Measurements from ENCODE around the gene MIDN.

The MIDN gene

DNA sequence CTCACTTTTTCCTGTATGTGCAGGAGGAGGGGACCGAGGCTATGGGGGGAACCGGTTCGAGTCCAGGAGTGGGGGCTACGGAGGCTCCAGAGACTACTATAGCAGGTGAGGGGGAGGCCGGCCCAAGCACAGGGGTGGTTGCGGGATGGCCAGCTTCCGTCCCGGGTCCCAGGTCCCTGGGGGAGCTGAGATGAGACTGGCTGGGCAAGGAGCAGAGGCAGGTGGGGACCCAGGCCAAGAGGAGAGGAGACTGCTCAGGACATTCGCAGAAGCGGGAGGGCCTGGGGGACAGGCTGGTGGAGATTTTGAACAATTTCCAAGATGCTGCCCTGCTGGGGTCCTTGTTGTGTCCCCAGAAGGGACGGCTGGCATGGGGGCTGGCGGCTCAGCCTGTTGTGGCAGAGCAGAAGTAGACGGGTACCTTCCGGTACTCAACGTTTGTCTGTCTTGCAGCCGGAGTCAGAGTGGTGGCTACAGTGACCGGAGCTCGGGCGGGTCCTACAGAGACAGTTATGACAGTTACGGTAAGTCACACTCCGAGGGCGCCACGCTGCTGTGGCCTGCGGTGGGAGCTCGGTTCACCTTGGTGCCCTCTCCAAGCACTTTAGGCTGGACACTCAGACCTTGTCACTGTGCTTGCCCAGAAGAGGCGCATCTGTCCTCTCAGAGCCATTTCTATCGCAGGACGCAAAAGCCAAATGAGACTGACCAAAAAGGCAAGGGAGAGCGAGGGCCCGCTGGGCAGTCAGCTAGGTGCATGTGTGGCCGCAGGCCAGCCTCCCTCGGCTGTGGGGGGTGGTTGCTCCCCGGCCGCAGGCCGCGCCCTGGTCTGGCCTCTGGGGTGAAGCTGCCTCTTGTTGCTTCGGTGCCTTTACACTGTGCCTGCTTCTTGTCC, 23.4 kb downstream of the MIDN start:
- DNase-seq = no peak

DNA sequence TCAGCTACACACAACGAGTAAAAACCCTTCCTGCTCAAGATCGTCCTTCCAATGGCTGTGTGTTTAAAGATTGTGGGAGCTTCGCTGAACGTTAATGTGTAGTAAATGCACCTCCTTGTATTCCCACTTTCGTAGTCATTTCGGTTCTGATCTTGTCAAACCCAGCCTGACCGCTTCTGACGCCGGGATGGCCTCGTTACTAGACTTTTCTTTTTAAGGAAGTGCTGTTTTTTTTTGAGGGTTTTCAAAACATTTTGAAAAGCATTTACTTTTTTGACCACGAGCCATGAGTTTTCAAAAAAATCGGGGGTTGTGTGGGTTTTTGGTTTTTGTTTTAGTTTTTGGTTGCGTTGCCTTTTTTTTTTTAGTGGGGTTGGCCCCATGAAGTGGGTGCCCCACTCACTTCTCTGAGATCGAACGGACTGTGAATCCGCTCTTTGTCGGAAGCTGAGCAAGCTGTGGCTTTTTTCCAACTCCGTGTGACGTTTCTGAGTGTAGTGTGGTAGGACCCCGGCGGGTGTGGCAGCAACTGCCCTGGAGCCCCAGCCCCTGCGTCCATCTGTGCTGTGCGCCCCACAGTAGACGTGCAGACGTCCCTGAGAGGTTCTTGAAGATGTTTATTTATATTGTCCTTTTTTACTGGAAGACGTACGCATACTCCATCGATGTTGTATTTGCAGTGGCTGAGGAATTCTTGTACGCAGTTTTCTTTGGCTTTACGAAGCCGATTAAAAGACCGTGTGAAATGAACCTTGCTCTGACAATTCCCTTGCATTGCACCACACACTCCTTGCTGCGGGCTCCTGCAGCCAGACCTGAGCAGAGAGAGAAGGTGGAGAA, 24.3 kb downstream of the MIDN start:
- no peak for DNase-seq

GRCh38 chr19:1273263-1274041, 25.1 kb downstream of the MIDN start:
- DNase-seq = no peak

DNA sequence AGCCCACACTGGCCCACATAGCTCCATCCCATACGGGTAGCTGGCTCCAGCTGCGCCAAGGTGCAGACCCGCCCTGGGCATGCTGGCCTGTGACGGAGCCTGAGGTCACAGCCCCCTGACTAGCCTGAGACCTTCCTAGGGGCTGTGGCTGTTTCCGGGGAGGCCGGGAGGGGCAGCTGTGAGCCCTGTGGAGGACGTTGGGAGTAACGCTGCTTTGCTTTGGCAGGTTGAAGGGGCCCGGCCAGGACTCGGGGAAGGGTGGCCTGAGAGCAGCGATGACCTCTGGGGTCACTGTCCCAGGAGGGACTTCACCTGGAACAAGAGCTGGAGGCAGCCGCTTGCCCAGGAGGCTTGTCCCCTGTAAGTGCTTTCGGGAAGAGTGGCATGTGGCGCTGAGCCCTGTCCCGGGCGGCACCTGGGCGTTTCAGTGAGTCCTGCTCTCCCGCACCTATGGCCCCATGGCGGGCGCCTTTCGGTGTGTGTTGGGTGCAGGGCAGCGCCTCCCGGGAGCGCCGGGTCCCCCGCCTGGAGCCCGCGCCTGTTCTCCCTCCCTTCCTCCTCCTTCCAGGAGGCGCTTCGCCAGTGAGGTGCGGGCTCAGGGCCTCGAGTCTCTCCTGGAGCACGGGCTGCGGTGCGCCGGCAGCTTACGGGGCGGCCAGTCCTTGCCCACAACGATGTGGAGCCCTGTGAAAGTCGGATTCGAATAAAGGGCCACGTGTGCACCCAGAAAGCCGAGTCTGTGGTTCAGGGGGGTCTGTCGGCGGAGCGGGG, 25.9 kb downstream of the MIDN start:
- no peak for DNase-seq

DNA sequence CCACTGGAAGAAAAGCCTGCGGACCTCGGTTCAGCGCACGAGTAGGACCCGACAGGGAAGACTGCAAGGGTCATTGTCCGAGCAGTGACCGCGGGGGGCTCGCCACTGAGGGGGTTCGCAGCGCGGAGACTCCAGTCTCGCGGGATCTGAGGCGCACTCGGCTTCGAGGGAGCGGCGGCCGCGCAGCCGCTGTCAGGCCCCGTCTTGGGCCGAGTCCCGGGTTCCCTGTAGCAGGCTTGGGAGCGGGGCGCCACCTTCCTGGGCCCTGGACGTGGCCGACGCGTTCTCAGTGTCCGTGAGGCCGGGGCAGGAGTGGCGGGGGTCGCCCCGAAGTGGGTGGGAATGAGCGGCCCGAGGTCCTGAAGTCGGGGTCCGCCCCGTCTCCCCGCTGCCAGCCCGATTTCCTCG, 26.5 kb downstream of the MIDN start:
- no peak for DNase-seq

DNA sequence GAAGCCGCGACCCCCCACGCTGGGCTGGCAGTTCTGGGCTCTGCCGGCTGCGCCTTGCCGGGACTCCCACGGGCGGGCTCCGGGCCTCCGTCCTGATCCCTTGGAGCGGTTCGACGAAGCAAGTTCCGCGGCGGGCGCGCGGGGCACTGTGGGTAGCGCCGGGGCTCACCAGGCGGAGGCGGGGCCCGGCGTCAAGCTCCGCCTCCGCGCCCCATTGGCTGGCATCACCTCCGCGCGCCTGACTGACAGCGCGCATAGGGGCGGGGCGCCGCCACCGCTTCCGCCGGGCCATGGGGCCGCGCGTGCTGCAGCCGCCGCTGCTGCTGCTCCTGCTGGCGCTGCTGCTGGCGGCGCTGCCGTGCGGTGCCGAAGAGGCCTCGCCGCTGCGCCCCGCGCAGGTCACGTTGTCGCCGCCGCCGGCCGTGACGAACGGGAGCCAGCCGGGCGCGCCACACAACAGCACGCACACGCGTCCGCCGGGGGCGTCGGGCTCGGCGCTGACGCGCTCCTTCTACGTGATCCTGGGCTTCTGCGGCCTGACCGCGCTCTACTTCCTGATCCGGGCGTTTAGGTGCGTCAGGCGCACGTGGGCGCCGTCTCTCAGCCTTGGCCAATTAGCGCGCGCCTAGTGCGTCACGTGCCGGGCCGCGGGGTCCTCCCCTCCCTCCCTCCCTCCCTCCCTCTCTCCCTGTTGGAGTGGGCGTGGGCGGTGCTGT, 27.0 kb downstream of the MIDN start, which contains the start of gene FAM174C:
Gene FAM174C, plus strand, starts transcription at position 271 of the 716 bp plus-strand sequence. Its CDS starts 20 bp downstream, at position 291.
- peak; percentile 94 for DNase-seq

DNA sequence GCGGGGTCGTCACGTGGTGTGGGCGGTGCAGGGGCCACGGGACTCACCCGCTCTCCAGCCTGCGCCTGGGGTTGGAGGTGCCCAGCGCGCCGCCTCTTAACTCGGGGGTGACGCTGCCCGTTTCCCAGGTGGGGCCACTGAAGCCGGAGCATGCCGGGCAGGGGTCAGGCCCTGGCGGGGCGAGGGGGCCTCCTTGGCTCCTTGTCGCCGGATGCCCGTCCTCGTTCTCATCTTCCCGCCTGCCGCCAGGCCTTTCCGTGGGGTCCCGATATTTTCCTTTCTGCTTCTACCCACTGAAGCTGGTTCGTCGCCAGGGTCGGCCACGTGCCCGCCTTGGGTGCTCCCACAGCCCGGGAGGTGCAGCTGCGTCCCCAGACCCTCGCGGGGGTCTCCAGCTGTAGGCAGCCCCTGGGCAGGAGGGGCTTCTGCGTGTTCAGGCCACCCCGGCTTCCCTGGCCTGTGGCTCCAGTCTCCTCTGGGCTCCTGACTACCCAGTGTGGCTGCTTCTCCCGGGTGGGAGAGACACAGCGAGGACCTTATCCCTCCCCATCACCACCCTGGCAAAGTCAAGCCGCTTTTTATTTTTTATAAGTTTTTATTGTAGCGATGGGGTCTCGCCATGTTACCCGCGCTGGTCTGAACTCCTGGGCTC, 27.7 kb downstream of the MIDN start:
- no peak for DNase-seq

DNA sequence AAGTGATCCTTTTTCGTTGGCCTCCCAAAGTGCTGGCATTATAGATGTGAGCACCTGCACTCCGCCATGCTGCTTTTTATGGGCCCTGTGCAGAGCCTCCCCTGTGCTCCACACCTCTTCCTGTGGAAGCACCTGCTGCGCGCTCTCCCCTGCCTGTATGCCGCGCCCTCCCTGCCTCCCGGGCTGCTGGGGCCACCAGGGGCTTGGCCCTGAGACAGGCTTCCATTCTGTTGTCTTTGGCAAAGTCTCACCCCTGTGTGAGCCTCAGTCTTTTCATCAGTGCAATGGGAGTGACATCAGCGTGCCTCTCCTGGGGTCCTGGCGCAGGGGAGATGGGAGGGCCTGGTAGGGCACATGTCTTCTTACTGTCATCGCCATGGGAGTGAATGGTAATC, 28.2 kb downstream of the MIDN start:
- DNase-seq = no peak

DNA sequence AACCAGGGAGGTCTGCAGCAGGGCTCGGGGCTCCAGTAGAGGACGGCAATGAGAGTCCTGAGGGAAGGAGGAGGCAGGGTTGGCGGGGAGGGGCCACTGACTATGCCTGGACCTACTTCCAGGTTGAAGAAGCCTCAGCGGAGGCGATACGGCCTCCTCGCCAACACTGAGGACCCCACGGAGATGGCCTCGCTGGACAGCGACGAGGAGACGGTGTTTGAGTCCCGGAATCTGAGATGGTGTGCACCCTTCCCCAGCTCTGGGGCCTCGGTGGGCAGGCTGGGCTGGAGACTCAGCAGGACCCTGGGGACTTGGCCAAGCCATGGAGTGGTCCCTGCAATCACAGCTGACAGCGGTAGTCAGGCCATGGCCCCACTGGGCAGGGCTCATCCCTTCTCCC, 28.7 kb downstream of the MIDN start:
- no peak for DNase-seq

GRCh38 chr19:1278074-1278473, 29.7 kb downstream of the MIDN start:
- no peak for DNase-seq

DNA sequence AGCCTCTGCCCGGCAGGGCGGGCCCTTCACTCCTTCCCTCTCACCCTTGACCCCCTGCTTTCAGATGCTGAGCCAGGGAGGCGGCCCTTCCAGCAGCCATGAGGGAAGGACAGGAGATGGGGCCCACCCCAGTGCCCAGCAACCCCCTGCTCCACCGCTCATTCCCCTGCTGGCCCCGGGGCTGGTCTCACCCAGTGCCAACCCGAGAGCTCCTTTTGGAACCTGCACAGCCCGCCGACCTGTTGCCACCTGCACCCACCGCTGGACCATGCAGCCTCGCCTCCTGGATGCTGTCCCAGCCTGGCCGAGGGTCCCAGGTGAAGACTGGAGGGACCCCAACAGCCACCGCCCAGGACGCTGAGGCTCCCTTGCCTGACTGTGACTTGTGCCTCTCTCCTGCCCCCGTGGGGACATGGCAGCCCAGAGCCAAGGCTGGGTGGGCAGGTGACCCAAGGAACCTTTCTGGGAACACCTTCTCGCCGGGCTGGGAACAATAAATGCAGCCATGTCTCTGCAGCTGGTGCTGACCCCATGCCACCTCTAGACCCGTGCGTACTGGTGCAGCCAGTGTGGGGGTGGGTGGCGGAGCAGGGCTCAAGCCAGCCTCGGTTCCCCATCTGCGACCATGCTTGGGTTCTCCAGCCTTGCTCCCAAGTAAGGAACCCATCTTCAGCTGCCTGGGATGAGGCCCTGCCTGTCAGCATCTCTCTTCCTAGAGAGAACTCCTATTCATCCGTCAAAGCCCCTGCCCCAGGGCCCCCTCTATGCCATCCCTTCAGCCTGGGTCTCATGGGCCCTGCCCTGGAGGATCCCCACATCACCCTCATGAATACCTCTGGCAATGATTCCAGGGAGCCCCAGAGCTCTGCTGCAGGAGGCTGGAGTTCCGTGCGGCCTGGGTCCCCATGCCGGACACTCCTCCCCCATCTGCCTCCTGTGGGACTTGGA, 30.6 kb downstream of the MIDN start:
- DNase-seq = no peak

- DNase-seq = peak; percentile 46
These were observed 31.5 kb downstream of the MIDN start for GRCh38 chr19:1279782-1280341.

DNA sequence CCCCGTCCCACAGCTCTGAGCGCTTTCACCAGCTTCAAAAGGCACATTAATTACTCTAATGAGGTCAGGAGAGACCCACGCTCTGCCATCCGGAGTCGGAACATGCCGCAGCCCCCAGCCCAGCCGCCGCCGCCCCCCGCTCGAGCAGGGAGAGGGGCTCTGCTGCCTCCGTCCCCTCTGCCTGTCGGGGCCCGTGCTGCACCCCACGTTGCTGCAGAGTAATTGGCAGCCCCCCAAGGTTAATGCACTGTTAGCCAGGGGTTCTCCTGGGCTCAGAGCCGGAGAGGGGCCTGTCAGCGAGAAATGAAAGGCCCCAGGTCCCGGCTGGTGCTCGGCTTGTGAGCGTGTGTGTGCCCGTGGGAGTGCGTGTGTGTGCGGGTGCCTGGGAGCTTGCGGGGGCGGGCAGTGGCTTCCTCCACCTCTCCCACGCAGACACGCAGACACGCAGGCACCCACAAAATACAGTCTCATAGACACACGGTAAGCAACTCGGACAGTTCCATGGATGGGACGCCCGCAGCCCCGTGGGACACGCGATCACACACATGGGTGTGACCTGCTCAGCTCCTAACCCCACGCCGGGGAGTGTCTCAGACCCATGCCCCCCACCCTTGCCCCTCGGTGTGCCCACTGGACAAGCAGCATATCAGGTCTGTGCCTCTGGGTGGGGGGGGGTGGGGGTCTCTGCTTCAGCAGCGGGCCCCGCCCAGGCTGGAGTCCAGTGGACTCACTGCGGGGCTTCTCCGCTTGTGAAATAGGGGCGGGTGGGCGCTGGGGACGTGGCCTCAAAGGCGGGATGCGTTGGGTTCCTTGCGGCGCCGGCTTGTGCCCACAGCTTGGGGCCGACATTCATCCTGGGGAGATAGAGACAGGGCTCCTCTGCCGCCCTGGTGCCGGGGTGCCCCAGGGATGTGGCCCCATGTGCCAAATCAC, 32.5 kb downstream of the MIDN start:
- DNase-seq = no peak

DNA sequence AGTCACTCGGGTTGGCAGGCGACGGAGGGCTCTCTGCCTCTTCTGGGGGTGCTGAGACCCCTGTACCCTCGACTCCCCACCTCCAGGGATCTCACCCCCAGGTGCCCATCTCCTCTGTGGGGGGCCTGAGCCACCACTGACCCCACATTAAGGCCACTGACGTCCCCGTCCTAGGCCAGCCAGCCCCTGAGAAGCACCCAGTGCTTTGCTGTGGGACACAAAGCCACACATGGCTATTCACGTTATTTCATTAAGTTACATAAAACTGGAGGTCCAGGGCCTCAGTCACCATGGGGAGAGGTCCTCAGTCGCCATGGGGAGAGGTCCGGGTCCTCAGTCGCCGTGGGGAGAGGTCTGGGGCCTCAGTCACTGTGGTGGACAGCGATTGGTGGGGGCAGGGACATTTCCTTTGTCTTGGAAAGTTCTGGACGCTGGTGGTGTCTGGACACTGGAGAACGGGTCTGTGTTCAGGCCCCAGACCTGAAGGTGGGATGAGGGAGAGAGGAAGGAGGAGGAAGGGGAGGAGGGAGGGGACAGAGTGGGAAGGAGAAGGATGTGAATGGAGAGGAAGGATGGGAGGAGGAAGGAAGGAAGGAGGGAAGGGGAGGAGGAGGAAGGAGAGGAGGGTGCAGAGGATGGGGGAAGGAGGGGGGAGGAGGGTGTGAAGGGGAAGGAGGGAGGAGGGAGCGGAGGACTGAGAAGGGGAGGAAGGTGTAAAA, 33.3 kb downstream of the MIDN start:
- no peak for DNase-seq

DNA sequence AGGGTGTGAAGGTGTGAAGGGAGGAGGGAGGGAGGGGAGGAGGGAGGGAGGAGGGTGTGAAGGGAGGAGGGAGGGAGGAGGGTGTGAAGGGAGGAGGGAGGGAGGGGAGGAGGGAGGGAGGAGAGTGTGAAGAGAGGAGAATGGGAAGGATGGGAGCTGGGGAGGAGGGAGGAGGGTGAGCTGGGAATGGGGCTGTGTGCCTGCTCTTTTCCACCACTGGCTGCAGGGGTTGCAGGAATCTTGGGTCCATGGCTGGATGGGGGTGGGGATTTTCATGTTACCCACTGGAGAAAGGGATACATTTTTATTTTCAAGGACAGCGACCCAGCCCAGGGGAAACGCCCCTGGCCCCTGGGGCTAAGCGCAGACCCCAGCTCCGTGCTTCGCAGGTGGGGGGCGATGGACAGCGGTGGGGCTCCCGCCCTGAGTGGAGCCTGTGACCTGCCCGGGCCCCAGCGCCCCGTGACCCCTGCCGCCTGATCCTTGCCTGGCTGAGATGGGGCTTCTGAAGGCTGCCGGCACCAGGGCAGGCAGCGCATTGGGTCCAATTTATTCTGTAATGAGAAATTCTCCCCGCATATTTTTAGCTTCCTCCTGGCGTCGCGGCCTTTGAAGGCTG, 34.3 kb downstream of the MIDN start:
- no peak for DNase-seq

GRCh38 chr19:1283207-1283916, 35.0 kb downstream of the MIDN start:
- no peak for DNase-seq

- no peak for DNase-seq
These were observed 35.5 kb downstream of the MIDN start for GRCh38 chr19:1283917-1284292.
